ENCODE data around the gene SCN1A.
"Not testable (repeated sequence)": the region's sequence is repeated elsewhere in the genome, so short reads cannot be mapped to it uniquely, and the experiment has no call there.

The SCN1A gene

DNA sequence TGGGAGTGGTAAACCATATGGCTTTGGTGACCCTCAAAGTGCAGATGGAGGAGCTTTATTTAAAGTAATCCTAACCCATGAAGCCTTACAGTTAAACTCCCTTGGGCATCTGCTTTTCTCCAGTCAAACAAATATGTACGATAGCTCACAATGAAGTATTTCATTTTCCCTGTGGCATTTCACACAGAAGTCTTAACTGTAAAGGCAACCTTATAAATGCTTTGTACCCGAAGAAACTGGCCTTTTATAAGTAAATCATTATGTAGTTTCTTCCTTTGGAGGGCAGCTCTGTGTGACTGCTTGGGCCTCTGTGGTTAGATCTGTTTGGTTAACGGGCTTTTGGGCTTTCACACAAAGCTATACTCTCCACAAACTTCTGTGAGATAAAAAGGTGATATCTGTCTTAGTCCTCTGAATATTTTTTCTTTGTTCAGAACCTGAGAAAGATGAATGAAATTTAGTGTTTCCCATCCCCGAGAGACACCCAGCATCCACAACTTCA lies 46.6 kb downstream of the SCN1A start:
- no peak for DNase-seq

DNA sequence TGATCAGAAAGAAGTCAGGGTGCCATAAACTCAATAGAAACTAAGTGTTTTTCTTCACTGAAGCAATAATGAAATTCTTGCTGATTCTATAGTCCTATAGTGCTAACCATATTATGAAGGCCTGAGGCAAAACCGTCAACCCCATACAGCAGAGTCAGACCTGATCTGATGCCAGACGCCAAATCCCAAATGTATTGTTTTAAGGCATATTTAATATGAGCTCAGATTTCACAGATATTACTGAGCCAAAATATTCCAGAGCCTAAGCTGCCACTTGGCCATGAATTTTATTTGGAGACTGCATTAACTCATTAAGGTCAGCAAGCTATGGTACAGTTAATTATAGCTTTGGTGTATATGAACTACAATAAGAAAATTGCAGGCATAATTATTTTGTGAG lies 53.4 kb downstream of the SCN1A start:
- no peak for DNase-seq

DNA sequence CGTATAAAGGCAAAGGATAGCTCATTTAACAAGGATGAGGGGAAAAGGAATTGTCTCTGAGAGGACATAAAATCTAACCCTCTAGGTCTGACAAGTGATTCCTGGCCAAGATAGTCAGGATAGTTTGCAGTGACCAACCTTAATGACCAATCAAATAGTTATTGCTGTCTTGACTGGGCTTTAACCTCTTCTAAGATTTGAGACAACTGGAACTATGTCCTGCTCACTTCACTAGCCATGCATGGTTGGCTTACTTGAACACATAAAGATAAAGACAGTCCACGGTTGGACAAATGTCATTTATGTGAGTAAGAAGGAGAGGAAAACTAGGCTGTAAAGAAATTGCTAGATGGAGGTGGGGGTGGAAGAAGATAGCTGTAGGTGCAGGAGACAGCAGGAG lies 53.8 kb downstream of the SCN1A start:
- no peak for DNase-seq

DNA sequence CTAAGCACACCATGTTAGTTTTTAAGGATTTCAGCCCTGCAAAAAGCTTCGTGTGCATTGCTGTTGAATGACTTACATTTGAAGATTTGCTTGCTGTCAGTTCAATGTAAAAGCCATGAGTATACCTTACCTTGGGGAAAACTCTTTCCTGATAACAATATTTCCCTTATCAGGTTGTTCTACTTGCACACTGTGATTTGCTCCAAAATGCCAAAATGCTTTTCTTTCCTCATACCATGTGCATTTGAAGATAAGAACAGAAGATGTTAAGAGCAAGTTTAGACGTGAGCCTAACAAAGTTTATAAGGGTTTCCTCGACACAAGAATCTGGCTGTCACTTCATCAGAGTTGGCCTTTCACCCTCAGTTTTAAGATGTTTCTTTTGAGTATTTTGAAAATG lies 57.6 kb downstream of the SCN1A start:
- no peak for DNase-seq

DNA sequence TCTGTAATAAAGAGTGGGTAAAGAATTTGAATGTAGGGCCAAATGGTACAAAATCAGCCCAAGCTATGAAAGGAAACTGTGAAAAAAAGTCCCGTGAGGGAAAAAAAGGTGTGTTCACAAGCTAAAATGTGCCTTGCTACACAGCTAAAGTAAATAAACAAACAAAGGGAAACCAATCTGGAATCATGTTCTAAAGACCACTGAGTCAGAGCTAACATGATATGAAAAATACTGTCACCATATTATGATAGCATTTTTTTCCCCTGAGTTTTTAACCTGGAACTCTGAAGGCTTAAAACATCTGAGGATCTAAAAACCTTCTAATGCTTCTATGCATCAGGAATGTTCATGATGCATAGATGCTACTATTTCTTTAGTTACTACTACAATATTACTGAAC lies 58.8 kb downstream of the SCN1A start:
- DNase-seq = no peak

DNA sequence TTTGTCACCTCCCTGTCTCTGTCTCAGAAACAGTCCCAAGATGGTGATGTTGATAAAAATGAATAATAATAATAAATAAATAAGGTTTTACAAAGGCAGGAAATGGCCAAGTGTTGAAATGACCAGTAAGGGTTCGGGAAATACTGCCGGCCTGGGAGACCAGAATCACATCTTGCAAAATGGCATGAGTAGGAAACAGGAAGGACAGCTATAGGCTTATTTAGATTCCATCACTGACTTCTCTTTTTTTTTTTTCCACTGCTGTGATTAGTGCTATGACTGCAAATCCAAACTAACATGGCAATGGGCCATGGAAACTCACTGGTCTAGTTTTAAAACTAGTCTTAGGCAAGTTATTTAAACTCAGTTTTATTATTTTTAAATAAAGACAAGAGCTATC lies 60.6 kb downstream of the SCN1A start:
- peak; percentile 68 for DNase-seq

DNA sequence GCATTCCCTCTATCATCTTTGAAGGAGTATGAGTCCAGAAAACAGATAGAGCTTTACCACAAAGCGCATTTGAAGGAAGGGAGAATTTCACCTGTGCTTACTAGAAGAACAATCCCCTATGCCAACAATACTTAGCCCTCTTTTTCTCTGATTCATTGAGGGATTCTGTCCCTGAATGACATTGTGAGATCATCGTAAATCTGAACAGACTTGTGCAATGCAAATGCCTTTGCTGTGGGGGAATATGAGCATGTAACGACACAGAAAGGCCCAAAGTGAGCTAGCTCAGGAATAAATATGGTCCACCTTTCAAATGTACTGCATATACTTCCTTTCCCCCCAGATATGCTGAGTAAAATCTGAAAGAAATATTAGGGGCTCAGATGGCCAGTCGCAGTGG lies 67.6 kb downstream of the SCN1A start:
- no peak for DNase-seq

DNA sequence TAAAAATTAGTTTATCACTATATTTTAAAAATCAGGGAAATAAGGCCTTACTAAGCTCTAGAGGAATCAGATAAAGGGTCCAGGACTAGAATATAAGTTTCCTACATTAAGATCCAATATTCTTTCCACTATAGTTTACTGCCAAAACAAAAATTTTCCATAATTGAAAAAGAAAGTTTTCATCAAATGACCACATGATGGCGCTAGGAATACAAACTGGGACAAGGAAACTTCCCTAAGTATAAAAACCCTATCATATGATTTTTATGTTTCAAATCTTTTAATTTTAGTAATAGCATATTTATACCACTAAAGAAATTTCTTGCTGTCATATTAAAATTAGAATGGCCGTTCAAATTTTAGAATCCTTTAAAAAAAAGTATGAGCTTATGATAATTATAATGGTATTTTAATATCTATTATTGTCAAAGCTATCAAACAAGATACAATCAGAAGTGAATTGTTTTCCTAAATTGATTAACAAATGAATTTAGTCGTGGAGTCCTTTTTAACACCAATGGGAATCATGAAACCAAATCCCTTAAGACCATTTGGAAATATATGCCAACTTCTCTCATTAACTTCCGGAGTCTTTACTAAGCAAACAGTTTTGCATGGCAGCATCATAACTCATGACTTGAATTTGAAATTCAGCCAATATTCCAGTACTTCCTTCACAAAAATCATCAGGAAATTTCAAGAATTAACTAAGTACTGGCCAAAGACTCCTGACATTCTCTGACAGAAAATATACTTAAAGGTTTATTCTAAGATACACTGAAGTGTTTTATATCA lies 70.3 kb downstream of the SCN1A start:
- DNase-seq = peak; percentile 63

DNA sequence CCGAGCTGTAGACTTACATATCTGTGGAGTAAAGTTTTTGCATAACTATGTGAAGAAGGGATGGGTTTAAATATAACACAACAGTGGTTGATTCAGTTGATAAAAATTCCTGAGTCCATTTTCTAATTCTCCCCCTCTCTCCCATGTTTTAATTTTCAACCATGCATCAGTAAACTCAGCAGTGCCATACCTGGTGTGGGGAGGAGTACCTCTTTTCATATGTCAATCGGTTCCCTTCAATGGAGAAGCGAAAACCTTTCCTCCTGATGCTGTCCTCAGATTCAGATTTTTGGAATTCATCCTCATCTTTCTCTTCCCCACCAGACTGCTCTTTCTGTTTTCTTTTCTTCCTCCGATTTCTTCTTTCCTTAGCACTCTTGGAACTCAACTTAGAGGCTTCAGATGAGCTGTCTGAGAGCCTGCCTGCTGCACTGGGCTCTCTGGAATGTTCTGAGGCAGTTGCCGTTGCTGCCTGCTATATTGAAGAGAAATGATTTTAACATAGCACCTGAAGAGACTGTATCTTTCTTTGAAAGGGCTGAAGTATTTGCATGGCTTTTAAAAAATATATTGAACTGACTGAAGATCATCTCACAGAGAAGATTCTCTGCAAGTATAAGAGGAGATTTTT lies 82.9 kb downstream of the SCN1A start:
- no peak for DNase-seq

DNA sequence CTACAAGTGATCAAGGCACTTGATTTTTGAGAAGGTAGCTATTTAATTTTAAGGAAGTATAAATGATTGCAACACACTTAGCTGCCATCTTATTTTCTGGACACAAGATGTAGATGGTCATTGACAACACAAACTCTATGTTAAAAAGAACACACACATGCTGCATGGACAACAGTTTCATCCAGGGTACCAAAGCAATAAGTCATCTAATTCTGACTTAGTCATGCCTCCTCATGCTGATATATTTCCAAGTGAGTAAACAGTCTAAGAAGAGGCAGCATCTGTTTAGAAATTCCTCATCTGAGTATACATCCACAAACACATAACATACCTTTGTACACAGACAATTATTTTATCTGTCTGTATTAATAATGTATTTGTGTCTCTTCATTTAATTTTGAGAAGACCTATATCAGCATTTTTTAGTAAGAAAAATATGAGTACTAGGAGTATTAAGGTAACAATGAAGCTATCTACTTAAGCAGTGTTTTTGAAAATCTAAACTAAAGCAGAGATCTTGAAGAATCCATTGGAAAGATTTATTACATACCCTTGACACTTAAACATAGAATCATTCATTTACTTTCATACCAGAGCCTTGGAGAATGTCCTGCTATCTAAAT lies 84.9 kb downstream of the SCN1A start:
- no peak for DNase-seq

DNA sequence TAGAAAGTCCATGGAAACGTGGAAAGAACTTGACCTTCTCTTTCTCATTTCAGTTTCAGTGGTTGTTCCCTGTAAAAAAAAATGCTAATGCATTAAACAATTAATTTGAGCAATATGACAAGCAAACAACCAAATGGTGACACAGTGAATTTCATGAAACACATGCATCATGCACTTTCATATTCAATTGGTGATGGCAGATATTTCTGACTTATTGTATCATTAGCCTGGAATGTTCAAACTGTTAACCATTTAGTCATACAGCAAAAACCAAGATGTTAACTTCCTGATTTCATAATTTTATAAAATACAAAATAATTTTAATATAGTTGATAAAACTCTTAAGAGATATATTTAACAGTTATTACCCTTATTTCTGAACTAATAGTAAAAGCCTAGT lies 85.5 kb downstream of the SCN1A start:
- DNase-seq = peak; percentile 23

DNA sequence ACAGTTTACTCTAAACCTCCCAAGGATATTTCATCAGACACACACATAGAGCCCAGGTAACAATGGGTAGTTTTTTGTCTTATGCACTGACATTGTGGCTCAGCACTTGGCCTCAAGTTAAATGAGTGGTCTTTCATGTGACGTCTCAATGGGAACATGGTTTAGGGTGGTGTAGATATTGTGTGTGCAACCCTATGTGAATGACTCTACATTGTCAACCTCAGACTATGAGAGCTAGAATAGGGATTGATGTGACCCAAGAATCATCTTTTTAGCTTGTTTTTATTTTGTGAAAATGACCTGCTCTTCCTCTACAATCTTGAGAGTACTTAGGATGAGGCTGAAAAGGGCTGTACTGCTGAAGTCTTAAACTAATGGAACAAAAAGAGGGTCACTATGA lies 86.2 kb downstream of the SCN1A start:
- no peak for DNase-seq

DNA sequence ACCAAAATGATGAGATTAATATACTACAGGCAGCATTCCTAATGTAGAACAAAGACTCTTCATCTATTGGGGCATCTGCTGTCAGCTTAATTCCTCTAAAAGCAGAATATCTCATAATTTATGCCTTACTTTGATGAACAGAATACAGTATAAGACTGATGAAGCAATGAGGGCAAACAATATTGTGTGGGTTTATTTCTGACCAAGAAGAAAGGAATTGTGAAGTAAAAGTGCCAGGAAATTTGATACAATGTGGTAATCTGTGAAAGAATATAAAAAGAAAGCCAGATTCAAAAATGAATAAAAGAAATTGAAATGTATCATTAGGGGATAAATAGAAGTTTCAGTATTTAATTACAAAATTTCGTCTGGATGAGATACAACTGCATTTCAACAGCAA lies 95.5 kb downstream of the SCN1A start:
- DNase-seq = no peak

DNA sequence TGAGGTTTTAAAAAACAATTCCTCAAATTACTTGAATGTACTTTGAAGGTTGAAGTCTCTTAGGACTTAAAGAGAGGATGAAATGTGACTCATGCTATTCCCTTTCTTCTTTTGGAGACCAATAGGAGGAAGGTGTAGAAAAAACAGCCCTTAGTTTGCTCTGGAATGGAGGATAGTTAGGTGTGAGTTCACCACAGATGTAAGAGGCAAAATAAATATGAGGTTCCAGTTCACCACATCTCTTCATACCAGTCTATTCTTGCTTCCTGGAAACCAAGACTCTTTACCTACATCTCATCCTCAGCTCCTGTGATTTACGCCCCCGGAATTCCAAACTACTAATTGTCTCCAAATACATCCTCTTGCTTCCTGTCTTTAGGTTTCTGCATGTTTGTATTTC lies 96.8 kb downstream of the SCN1A start:
- DNase-seq = no peak

DNA sequence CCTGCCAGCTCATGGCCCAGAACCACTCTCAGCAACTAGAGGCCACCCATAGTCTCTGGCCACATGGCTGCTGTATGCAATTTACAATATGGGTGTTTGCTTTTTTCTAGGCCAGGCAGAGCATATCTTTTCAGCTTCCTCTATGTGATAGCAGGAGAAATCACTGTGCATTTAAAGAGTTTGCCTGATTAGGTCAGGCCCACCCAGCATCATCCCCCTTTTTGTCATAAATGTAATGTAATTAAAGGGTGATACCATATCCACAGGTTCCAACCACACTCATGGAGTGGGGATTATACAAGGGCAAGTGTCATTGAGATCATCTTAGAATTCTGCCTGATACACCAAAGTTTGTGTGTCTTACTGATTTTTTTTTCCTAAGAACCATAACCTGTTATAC lies 102.5 kb downstream of the SCN1A start:
- no peak for DNase-seq

DNA sequence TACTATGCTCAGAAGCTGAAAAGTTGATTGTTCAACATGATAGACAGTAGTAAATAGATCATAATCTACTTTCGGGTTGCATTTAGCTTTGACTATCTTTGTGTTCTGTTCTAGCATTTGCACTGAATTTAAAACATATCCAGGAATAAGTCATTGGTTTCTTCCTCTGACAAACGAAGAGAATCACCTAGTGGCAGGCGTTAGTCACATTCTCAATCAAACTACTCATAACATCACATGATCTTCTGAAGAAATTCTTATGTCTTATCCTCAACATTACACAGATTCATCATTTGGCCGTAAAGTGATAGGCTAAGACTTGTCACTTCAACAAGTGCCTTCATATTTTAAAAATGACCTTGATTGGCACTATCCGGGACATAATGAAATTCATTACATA lies 110.6 kb downstream of the SCN1A start:
- no peak for DNase-seq

DNA sequence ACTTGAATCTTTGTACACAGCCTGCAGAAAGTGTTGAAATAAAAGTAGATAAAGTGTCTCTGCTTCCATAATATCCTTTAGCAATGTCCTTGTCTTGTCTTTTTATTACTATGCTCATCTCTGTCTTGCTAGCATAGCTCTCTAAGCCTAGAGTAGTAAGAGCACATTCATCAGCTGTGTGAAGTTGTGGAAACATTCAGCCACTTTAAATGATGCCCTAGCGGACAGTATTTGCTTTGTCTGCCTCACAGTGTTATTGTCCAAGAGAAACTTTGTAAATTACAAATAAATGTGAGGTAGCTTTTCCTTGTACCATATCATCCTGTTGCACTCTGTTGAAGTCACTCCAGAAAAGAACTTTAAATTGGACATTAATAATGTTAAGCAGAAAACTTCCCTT lies 113.9 kb downstream of the SCN1A start:
- no peak for DNase-seq

DNA sequence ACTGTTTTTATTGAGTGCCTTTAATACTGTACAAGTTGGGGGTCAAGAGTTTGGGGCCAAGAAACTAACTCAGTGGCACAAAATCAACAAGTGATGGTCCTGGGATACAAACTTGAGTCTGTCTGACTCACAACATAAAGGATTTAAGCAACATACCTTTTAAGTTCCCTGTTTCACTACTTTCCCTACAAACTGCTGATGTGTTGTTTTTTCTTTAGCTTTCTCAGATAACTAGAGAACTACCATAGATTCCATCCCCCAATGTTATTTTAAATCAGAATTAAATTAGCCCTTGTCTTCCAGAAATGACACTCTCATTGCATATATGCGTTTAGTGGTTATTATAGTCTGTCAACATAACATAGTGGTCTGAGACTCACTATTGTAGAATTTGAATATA lies 116.2 kb downstream of the SCN1A start:
- no peak for DNase-seq

DNA sequence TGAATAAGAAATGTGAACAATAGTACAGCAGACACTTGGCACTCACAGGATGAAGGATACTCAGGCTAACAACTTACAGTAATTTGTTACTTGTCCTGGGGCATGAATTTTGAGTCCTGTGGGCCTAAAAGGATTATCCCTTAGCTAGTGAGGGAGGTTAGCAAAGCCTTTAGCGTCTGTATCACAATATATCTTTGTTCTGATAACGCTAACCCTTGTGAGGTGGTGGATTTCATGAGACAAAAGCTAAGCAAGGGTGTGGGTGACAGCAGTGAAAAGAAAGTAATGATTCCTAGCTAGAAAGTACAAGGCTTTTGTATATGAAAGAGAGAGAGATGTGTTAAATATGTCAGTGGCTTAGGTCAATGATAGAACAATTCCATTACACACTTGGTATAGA lies 127.4 kb downstream of the SCN1A start:
- no peak for DNase-seq

DNA sequence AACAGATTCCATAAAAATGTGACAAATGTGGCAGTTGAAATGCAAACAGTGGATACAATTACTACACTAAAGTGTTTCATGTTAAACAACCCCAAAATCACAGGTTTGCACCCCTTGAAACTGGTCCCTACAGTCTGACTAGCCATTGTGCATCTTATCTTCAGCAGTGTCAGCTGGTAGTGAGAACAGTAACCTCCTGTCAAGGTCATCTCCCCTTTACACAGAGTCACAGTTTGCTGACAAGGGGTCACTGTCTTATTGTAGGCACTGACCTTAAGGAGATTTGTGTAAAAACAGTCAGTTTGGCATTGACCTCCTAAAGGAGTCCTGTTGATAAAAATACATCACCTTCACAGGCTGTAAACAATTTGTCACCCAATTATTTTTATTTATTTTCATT lies 137.0 kb downstream of the SCN1A start:
- DNase-seq = no peak

DNA sequence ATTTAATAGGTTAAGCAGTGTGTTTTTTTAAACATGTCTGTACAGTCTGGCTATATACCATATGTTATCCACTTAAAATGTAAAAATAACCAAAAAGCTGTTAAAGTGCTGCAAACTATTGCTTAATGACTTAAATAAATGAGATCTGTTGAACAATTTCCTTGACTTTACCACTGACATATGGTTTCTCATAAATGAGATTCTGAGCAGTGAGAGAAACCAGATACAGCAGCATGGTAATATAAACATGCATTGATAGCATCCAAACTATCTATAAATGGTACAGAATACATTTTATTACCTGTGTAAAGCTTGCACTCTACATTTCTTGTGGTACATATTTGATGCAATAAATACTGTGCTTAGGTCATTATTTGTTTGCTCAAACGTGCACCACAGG lies 138.0 kb downstream of the SCN1A start:
- no peak for DNase-seq

DNA sequence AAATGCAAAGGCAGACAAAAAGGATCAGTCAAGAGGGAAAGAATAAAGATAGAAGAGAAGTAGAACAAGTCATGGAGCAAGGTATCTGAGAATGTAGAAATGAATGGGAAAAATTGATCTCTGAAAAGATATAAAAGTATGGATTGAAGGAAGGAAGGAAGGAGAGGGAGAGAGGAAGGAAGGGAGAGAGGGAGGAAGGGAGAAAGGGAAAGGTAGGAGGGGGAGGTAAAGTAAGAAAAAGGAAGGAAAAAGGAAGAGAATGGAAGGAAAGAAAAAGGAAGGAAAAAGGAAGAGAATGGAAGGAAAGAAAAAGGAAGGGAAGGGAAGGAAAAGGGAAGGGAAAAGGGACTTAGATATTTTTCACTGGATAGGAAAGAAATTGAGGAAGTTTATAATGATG lies 142.7 kb downstream of the SCN1A start:
- no peak for DNase-seq

DNA sequence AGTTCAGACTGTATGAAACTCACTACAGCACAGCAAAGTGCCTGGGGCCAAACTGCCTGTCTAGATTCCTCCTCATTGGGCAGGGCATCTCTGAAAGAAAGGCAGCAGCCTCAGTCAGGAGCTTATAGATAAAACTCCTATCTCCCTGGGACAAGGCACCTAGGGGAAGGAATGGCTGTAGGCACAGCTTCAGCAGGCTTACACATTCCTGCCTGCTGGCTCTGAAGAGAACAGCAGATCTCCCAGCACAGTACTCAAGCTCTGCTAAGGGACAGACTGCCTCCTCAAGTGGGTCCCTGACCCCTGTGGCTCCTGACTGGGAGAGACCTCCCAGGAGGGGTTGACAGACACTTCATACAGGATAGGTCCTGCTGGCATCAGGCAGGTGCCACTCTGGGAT lies 155.7 kb downstream of the SCN1A start:
- DNase-seq = not testable (repeated sequence)

DNA sequence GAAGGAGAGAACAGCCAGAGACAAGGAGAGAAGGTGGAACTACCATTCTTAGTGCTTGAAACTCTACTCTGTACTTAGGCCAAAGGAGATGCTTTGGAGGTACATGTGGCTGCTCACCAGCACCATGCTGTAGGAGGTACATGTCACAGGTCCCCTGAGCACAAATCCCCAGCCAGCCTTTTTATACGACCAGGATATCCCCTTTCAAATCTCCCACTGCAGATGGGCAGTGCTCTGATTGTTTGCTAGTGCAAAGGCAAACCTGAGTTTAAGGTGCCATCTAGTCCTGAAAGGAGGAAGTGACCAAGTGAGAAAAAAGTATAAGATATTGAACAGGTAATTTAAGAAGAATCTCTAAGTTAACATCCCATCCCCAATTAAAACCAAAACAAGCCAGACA lies 157.2 kb downstream of the SCN1A start:
- DNase-seq = no peak

Data from suppressor macrophage treated with lipopolysaccharide for 4 hours (primary cell).